Measurements from ENCODE around the gene FLRT2. TPM values are rescaled to one million over a fixed set of nuclear protein-coding genes. Genes with fewer than 3 reads are reported as not detected.

FLRT2 gene, protein sequence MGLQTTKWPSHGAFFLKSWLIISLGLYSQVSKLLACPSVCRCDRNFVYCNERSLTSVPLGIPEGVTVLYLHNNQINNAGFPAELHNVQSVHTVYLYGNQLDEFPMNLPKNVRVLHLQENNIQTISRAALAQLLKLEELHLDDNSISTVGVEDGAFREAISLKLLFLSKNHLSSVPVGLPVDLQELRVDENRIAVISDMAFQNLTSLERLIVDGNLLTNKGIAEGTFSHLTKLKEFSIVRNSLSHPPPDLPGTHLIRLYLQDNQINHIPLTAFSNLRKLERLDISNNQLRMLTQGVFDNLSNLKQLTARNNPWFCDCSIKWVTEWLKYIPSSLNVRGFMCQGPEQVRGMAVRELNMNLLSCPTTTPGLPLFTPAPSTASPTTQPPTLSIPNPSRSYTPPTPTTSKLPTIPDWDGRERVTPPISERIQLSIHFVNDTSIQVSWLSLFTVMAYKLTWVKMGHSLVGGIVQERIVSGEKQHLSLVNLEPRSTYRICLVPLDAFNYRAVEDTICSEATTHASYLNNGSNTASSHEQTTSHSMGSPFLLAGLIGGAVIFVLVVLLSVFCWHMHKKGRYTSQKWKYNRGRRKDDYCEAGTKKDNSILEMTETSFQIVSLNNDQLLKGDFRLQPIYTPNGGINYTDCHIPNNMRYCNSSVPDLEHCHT
- 20.5 TPM for total RNA-seq

- peak; percentile 65 for DNase-seq (ENCODE audit: low spot score)
These were observed at the start of gene FLRT2 for GRCh38 chr14:85529803-85530574. TSS of gene FLRT2 (plus strand) at chr14:85530144. CDS start at chr14:85621515, 91,371 bp downstream.

- no peak for DNase-seq (ENCODE audit: low spot score)
These were observed 48.5 kb upstream of the FLRT2 start for GRCh38 chr14:85481471-85481870.

- DNase-seq (ENCODE audit: low spot score) = peak; percentile 41
These were observed 47.4 kb upstream of the FLRT2 start for GRCh38 chr14:85482552-85482951.

DNA sequence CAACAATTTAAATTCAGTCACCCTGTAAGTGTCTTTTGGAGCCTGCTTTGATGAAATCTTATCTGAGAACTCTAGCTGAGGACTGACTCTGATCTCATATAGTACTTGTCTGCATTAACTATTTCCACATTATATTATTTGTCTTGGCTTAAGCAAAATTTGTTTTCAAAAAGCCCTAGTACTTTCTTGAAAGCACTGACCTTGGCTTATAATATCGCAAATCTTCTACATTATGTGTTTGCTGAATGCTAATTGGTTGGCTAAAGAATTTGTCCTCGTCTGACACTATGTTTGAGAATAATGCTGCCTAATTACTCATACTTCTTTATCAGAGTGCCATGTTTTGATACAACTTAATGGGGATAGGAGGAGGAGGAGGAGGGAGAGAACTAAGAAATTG is 46.9 kb upstream of the FLRT2 start:
- DNase-seq (ENCODE audit: low spot score) = no peak

DNA sequence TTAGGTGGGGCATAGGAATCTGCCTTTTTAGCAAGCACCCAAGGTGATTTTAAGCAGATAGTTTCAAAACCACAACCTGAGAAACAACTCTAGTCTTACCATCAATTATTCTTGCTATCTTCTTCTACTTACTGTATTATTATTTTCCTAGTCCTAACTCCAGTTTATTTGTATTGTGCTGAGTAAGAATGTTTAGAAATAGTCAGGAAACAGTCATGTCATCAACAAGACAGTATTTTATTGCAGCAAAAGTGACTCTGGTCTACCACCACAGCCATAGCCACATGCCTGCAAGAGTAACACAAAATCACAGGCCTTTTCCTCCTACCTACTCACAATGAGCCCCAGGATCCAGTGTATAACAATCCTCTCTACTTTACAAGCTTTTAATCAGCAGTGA is 46.3 kb upstream of the FLRT2 start:
- DNase-seq (ENCODE audit: low spot score) = no peak

- DNase-seq (ENCODE audit: low spot score) = no peak
These were observed 42.7 kb upstream of the FLRT2 start for GRCh38 chr14:85487215-85487614.

DNA sequence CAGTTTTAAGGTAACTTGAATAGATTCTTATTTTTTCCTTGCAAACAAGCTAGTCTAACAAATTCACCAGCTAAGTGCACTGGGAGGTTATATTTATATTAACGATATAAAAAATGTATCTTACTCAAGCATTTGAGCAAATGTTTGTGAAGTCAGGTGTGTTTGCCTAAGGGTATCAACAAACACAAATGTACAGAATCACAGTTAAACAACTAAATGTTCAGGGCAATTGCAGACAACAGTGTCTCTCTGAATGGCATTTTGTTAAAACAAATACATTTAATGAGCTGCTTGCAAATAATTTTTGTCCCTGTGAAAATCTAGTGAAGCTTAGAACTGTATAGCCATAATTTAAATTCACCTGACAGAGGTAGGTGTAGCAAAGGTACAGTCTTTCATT is 28.2 kb upstream of the FLRT2 start:
- no peak for DNase-seq (ENCODE audit: low spot score)

- no peak for DNase-seq (ENCODE audit: low spot score)
These were observed 21.1 kb upstream of the FLRT2 start for GRCh38 chr14:85508863-85509262.

DNA sequence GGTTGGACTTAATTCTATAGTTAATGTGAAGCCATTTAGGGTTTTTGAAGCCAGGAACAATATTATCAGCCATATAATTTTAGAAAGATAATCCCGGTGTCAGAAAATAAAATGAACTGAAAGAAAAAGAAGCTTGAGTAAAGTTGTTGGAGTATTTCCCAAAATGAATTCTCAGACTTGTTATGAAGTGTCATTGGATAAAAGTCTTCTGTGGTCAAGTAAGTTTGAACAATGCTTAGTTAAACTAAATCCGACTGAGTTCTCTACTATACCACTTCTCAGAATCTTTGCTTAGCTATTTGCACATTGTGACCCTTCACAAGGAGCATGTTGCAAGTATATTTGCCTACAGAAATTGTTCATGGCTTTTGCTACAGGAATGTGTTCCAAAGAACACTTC is 17.5 kb upstream of the FLRT2 start:
- no peak for DNase-seq (ENCODE audit: low spot score)

DNA sequence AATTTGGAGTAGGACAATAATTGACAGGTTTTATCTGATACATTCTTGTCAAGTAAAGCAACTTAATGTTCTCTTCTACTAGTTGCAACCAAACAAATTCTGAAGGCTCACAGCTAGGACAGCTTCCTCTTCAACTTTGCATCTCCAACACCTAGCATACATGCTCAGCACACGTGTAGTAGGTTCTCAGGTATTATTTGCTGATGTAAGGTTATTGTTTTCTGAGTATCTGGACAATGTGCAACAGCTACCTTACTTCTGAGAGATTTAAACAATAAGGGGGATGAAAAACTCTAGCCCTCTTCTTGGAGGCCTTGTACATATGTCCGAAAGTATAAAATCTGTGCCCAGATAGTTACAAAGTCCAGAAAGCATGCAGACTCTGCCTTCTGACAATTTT is 15.5 kb upstream of the FLRT2 start:
- DNase-seq (ENCODE audit: low spot score) = no peak

GRCh38 chr14:85516239-85517113 is 13.5 kb upstream of the FLRT2 start:
- DNase-seq (ENCODE audit: low spot score) = no peak

DNA sequence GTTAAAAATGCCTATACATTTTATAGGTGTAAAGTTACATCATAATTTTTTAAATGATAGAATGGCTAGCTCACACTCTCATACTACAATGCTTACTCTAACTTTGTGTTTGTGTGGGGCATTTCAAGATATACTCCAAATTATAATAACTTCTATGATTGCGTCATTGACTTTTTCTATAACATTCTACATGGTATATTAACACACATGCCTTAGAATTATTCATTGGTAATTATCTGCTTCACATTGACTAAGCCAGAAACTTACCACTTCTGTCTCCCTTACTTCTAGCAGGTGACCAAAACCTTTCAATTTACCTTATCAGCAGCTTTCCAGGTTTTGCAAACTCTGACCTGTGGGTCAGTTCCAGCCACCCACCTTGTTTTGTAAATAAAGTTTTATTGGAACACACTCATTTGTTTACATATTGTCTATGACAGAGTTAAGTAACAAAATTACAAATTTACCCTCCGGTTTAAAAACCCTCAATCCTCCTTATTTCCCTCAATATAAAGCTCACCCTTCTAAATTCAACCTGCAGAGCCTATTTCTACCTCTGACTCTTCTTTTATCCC is 12.7 kb upstream of the FLRT2 start:
- DNase-seq (ENCODE audit: low spot score) = no peak

DNA sequence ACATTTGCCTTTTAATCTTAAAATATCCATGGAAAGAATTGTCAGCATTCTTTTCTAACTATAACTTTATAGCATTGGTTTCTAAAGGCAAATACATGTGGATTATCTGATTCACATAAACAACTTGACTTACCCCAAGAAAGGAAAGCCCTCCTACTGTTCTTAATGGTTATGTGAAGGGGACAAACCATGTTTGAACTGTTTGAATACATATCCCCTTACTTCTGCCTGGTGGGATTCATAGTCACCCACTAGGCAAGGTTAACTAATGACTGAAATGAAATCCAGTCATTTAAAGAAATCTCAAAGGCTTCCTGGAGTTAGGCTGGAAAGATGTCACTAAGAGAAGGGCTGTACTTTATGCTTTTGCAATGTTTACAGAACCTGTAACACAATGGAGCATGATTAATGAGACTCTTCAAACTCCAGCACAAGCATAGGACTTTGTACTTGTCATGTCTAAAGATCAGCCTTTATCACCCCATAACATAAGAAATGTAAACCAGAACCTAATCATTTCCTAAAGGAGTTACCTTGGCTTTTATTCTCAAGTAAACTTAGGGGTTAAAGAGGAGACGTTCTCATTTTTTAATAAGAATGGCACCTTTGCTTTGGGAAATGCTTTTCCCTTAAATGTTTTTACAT is 10.2 kb upstream of the FLRT2 start:
- DNase-seq (ENCODE audit: low spot score) = no peak

- no peak for DNase-seq (ENCODE audit: low spot score)
These were observed 9.4 kb upstream of the FLRT2 start for GRCh38 chr14:85520581-85520980.

GRCh38 chr14:85523624-85524023 is 6.3 kb upstream of the FLRT2 start:
- no peak for DNase-seq (ENCODE audit: low spot score)

- DNase-seq (ENCODE audit: low spot score) = no peak
These were observed 2.9 kb upstream of the FLRT2 start for GRCh38 chr14:85527006-85527405.

DNA sequence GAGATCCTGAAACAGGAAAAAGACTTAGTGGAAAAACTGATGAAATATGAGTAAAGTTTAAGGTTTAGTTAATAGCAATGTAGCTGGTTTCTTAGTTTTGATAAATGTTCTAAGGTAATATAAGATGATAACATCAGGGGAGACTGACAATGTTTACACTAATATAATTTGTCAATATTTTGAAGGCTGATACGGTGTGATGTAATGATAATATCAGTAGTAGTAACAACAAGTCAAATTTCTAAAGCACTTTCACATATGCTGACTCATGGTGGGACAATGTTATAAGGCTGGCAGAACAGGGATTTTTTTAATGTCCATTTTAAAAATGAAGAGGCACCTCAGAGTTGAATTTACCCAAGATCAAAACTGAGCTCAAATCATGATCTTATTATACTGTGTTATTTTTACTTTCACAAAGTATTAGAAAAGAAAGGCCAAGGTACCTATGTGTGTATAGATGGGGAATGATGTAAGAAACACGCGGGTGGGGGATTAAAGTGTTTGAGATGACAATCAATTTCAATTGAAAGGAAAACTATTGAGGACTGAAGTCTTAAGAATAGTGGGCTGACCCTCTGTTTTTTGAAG is 2.4 kb upstream of the FLRT2 start:
- DNase-seq (ENCODE audit: low spot score) = no peak

DNA sequence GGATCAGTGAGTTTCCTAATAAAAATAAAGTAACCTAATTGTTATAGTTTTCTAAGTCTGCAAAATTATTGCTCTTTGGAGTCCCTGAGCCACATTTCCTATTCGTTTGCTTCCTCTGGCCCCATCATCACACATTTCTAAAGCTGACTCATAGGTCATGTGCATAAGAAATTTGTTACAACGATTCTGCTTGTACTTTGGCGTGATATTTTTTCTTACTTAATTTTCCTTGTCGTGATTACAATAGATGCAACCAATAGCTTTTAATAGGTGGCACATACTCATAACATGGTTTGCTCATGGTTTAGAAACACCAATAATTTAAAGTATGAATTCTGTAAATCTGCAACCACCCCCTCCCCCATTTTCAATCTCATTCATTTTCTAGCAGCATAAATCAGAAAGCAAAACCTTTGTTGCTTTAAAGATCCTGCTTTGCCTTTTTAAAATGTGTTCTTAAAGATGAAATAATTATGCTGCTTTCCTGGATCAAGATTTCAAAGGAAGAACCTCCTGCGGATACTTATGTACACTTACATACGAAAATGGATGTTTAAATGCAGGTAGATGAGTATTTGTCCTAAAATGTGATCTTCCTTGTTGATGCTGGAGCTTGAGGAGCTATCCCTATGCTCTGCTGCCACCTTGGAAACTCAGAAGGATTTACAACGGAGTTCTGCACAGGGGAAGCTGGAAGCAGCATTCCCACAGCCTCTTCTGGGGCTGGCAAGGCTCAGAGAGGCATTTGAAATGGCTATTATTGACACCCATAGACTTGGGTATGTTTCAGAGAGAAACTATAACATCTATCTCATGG is 1.7 kb upstream of the FLRT2 start:
- peak; percentile 67 for DNase-seq (ENCODE audit: low spot score)

- DNase-seq (ENCODE audit: low spot score) = peak; percentile 22
These were observed 880 bp upstream of the FLRT2 start for GRCh38 chr14:85528897-85529631.
